HEK293T (cell line): ENCODE data around the gene PCDHB16.
"Not testable (repeated sequence)": the region's sequence is repeated elsewhere in the genome, so short reads cannot be mapped to it uniquely, and the experiment has no call there.

ENCODE experiments used
- CTCF ChIA-PET: fragments of 350-600 bp; formaldehyde crosslinking; extraction: SDS; loops from one replicate; lab custom pipeline; 2021; ENCODE audit warnings: antibody characterized with exemption, inconsistent platforms; lab: Yijun Ruan, JAX
- POLR2A ChIA-PET: fragments of 350-600 bp; formaldehyde crosslinking; extraction: SDS; loops from one replicate; lab custom pipeline; 2020; ENCODE audit warnings: antibody characterized with exemption, inconsistent platforms; lab: Yijun Ruan, JAX
- DNase-seq: peaks from one replicate; pipeline ENCODE4 v3.0.0; 2012; ENCODE audit warnings: mixed read lengths; ENCODE audit errors: extremely low spot score
- ARNT ChIP-seq: fragments of 450-650 bp; IDR thresholded peaks from 2 replicates; pipeline ENCODE4 v1.6.1; 2017; ENCODE audit warnings: mild to moderate bottlenecking
- BHLHE40 ChIP-seq: fragments of 450-650 bp; IDR thresholded peaks from 2 replicates; pipeline ENCODE4 v1.6.1; 2016; ENCODE audit warnings: mild to moderate bottlenecking, moderate library complexity, borderline replicate concordance
- CTBP1 ChIP-seq: fragments of 450-650 bp; IDR thresholded peaks from 2 replicates; pipeline ENCODE4 v1.6.1; 2016; ENCODE audit warnings: borderline replicate concordance
- ELF4 ChIP-seq: fragments of 450-650 bp; IDR thresholded peaks from 2 replicates; pipeline ENCODE4 v1.6.1; 2017; ENCODE audit warnings: antibody characterized with exemption
- FOXA1 ChIP-seq: fragments of 450-650 bp; IDR thresholded peaks from 2 replicates; pipeline ENCODE4 v1.6.1; 2016; ENCODE audit warnings: mild to moderate bottlenecking
- FOXK2 ChIP-seq: fragments of 450-650 bp; IDR thresholded peaks from 2 replicates; pipeline ENCODE4 v1.6.1; 2016; ENCODE audit warnings: mild to moderate bottlenecking
- HDGF ChIP-seq: fragments of 450-650 bp; IDR thresholded peaks from 2 replicates; pipeline ENCODE4 v1.6.1; 2017; ENCODE audit warnings: antibody characterized with exemption, borderline replicate concordance
- L3MBTL2 ChIP-seq: fragments of 450-650 bp; conservative IDR thresholded peaks from 2 replicates; pipeline ENCODE4 v1.6.1; 2016; ENCODE audit warnings: mild to moderate bottlenecking
- LEF1 ChIP-seq: fragments of 450-650 bp; IDR thresholded peaks from 2 replicates; pipeline ENCODE4 v1.6.1; 2017; ENCODE audit warnings: mild to moderate bottlenecking, borderline replicate concordance
- NFRKB ChIP-seq: fragments of 450-650 bp; IDR thresholded peaks from 2 replicates; pipeline ENCODE4 v1.6.1; 2016; ENCODE audit warnings: mild to moderate bottlenecking, moderate library complexity
- PKNOX1 ChIP-seq: fragments of 450-650 bp; IDR thresholded peaks from 2 replicates; pipeline ENCODE4 v1.6.1; 2016
- SP1 ChIP-seq: fragments of 450-650 bp; IDR thresholded peaks from 2 replicates; pipeline ENCODE4 v1.6.1; 2017
- SUZ12 ChIP-seq: fragments of 450-650 bp; IDR thresholded peaks from 2 replicates; pipeline ENCODE4 v1.6.1; 2016; ENCODE audit warnings: mild to moderate bottlenecking
- TARDBP ChIP-seq: fragments of 450-650 bp; IDR thresholded peaks from 2 replicates; pipeline ENCODE4 v1.6.1; 2016

Gene PCDHB16

DNA sequence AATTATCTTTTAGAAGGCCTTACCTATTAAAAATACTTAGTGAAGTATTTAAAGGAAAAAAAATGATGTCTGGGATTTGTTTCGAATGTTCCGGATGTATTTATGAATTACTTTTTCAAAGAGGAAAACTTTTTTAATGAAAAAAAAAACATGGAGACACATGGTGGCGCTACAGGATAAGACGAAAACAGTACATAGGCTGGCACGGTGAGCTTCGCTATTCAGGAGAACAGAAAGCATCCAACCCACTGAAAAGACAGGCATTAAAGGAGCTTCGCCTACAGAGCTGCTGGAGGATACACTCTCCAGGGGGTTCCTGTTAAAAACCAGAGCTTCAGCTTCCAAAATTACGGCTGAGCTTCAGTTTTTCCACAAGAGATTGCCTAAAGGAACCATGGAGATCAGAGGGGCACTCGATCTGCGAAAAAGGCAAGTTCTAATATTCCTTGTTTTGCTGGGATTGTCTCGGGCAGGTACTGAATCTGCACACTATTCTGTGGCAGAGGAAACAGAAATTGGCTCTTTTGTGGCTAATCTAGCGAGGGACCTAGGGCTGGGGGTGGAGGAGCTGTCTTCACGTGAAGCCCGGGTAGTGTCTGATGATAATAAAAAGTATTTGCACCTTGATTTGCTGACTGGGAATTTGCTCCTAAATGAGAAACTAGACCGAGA lies 41.1 kb downstream of the PCDHB16 start, which contains the start of gene PCDHB14:
PCDHB14 (plus strand) TSS at position 232 of the 672 bp plus-strand sequence; CDS start at position 395, 163 bp downstream.
- ChIA-PET POLR2A (interaction anchor here (0.8 kb wide), 1 partner anchor 341 kb away, joined by 3 read pairs; no protein-coding TSS in a partner anchor), CTCF (interaction anchor here (0.6 to 2.6 kb wide), 18 partner anchors 11 to 440 kb away, joined by 3 to 23 read pairs (median 4); partner anchors contain the start of genes PCDHB10, PCDHB11, PCDHB15 and PCDHGA11)
- DNase-seq, result peak; percentile 46
- TF ChIP-seq HDGF (no peak), FOXA1 (no peak), LEF1 (no peak)

DNA sequence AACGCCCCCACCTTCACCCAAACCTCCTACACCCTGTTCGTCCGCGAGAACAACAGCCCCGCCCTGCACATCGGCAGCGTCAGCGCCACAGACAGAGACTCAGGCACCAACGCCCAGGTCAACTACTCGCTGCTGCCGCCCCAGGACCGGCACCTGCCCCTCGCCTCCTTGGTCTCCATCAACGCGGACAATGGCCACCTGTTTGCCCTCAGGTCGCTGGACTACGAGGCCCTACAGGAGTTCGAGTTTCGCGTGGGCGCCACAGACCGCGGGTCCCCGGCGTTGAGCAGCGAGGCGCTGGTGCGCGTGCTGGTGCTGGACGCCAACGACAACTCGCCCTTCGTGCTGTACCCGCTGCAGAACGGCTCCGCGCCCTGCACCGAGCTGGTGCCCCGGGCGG lies 42.7 kb downstream of the PCDHB16 start:
- DNase-seq, POLR2A ChIA-PET, CTCF ChIA-PET: not testable (repeated sequence)

DNA sequence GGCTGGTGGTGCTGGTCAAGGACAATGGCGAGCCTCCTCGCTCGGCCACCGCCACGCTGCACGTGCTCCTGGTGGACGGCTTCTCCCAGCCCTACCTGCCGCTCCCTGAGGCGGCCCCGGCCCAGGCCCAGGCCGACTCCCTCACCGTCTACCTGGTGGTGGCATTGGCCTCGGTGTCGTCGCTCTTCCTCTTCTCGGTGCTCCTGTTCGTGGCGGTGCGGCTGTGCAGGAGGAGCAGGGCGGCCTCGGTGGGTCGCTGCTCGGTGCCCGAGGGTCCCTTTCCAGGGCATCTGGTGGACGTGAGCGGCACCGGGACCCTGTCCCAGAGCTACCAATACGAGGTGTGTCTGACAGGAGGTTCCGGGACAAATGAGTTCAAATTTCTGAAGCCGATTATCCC lies 43.2 kb downstream of the PCDHB16 start:
- DNase-seq, POLR2A ChIA-PET, CTCF ChIA-PET: not testable (repeated sequence)

- DNase-seq, result no peak
- TF ChIP-seq TARDBP, result no peak
- TF ChIP-seq HDGF, result no peak
- no peak for TF ChIP-seq PKNOX1
- TF ChIP-seq L3MBTL2, result no peak
- no peak for TF ChIP-seq SUZ12
- TF ChIP-seq NFRKB, result no peak
- no peak for TF ChIP-seq CTBP1
- no peak for TF ChIP-seq BHLHE40
- no peak for TF ChIP-seq FOXK2
- no peak for TF ChIP-seq ELF4
- TF ChIP-seq SP1, result no peak
- no peak for TF ChIP-seq FOXA1
- TF ChIP-seq LEF1, result no peak
- no peak for TF ChIP-seq ARNT
- POLR2A ChIA-PET, result no interaction called here
- CTCF ChIA-PET, result interaction anchor here (0.6 to 1.7 kb wide), 17 partner anchors 11 to 1397 kb away, joined by 3 to 8 read pairs (median 4); partner anchors contain the start of genes PCDHB10, PCDHB14, PCDHB15 and PCDHB16
Measured at GRCh38 chr5:141234109-141234667, 52.0 kb downstream of the PCDHB16 start.
